Kidney (tissue), 22 donors: ENCODE measurements around the gene CHIT1. TPM values are rescaled to one million over a fixed set of nuclear protein-coding genes. Genes with fewer than 3 reads are reported as not detected.
A peak's percentile ranks its signal among the peaks of the same experiment; 100 is the strongest.

ENCODE experiments used
- DNase-seq, 5 donors: peaks; one replicate each; pipeline ENCODE4 v3.0.0-alpha.2; 2013 to 2020
- FAIRE-seq: peaks from 2 replicates; lab custom pipeline; 2012; peaks lifted over from hg19 to GRCh38; lab: Jason Lieb, UNC
- H3K27ac ChIP-seq, 2 donors: one replicate each; pipeline ENCODE4 v1.7.0; 2013; ENCODE audit warnings: low read depth in 2 of 2, low read length in 2 of 2, inconsistent platforms in 1 of 2
- H3K27me3 ChIP-seq: one replicate; pipeline ENCODE4 v1.7.1; 2013; ENCODE audit warnings: low read length, inconsistent platforms; ENCODE audit not compliant: control insufficient read depth, insufficient read depth
- H3K36me3 ChIP-seq, 3 donors: one replicate each; pipeline versions ENCODE4 v1.7.0 to v1.7.1; 2013; ENCODE audit warnings: low read length in 3 of 3, control low read depth in 1 of 3, inconsistent platforms in 1 of 3; ENCODE audit not compliant: insufficient read depth in 3 of 3, control insufficient read depth in 2 of 3
- H3K4me1 ChIP-seq, 3 donors: one replicate each; pipeline versions ENCODE4 v1.7.0 to v1.7.1; 2013; ENCODE audit warnings: low read length in 3 of 3, inconsistent platforms in 1 of 3, low read depth in 1 of 3; ENCODE audit not compliant: control insufficient read depth in 2 of 3, insufficient read depth in 2 of 3
- H3K4me3 ChIP-seq, 3 donors: one replicate each; pipeline versions ENCODE4 v1.7.0 to v1.8.1; 2013; ENCODE audit warnings: low read length in 3 of 3, control low read depth in 1 of 3, inconsistent platforms in 1 of 3
- H3K9ac ChIP-seq, 3 donors: one replicate each; pipeline versions ENCODE4 v1.7.0 to v1.7.1; 2013; ENCODE audit warnings: low read length in 3 of 3, control low read depth in 1 of 3, inconsistent platforms in 1 of 3
- H3K9me3 ChIP-seq, 3 donors: one replicate each; pipeline versions ENCODE4 v1.7.0 to v1.7.1; 2013; ENCODE audit warnings: low read length in 3 of 3, control low read depth in 1 of 3, inconsistent platforms in 1 of 3; ENCODE audit not compliant: control insufficient read depth in 2 of 3, insufficient read depth in 1 of 3
- CTCF ChIP-seq: IDR thresholded peaks from 3 replicates; pipeline ENCODE4 v1.5.1; 2012; ENCODE audit warnings: mild to moderate bottlenecking, moderate library complexity, borderline replicate concordance; ENCODE audit not compliant: insufficient read depth; ENCODE audit errors: extremely low read depth
- intact Hi-C: fragments of 100-400 bp; cut with DNase I; formaldehyde crosslinking; loops from one replicate; pipeline ENCODE4 v1.11.1; 2022
- long read RNA-seq, 10 donors: library from polyadenylated mRNA in 1 of 10; unstranded in 1 of 10; transcript quantifications; one replicate each; pipeline ENCODE4 v2.0.0 and lab custom pipeline, GENCODE V29; 2021 to 2026
- polyA plus RNA-seq: library from polyadenylated mRNA; stranded (reverse); fragments of 350-450 nt; fragmentation: Illumina TruSeq; extraction: RNeasy Lipid Tissue Mini Kit (QIAGEN cat#74804); gene quantifications from one replicate; pipeline ENCODE4 v1.2.3, GENCODE V29; 2014; ENCODE audit warnings: low read depth, low replicate concordance; ENCODE audit not compliant: insufficient read depth
- total RNA-seq: library from RNA; stranded (reverse); fragmentation: NEBNext Ultra II Directional; extraction: Animal tissue kit (Norgen Biotek cat#: 25700); gene quantifications from one replicate; pipeline ENCODE4 v1.2.1, GENCODE V29; 2021
- donor health status: control.
- donor health status: control.
- donor health status: control.
- donor health status: control.
- donor health status: control.
- donor health status: DM: yes; HTN: yes; CAD: no.
- donor health status: Normal renal cell carcinoma (clear cell type).

The CHIT1 gene
- 1.1 TPM for total RNA-seq
- not detected for polyA plus RNA-seq
- long read RNA-seq, donor 1, result 0 reads
- long read RNA-seq, donor 2, partial matches to known transcripts, result 26 of 26 reads
- long read RNA-seq, donor 2, other reads (novel, unspliced or antisense), result 0 of 26 reads
- long read RNA-seq, donor 3, result 0 reads
- long read RNA-seq, donor 4, result 0 reads
- long read RNA-seq, donor 5, result 0 reads
- long read RNA-seq, donor 6, result 0 reads
- long read RNA-seq, donor 7, result 0 reads
- long read RNA-seq, donor 8, result 0 reads
- long read RNA-seq, donor 9, result 0 reads
- long read RNA-seq, donor 10, result 0 reads

- no peaks in the 10 kb centered on the region for H3K36me3 ChIP-seq
- H3K9ac ChIP-seq, result no peak within 1 kb of the TSS
- DNase-seq, result no peak
- peaks cover 0 to 3% (median 0%) of the 10 kb centered on the region in 3 donors for H3K9me3 ChIP-seq
- no peak within 1 kb of the TSS for H3K27ac ChIP-seq
- H3K27me3 ChIP-seq, result no peaks in the 10 kb centered on the region
- intact Hi-C loops, result no loop called here
- H3K4me1 ChIP-seq, result no peaks in the 10 kb centered on the region
- TF ChIP-seq CTCF, result no peak
- no peak for FAIRE-seq
- H3K4me3 ChIP-seq, result no peak within 1 kb of the TSS
Observed at GRCh38 chr1:203229471-203230135, at the start of gene CHIT1. Gene CHIT1 (minus strand): TSS chr1:203229673. CDS start chr1:203229636, 37 bp downstream.

GRCh38 chr1:203278885-203279406, 49.5 kb upstream of the CHIT1 start:
- peak overlapping the region in 1 of 3 donors; percentile 0 for H3K9ac ChIP-seq
- H3K27me3 ChIP-seq, result no peaks in the 10 kb centered on the region
- no peak for TF ChIP-seq CTCF
- peak overlapping the region; percentile 63 to 92 for H3K27ac ChIP-seq
- no peaks in the 10 kb centered on the region for H3K9me3 ChIP-seq
- intact Hi-C loops, result loop anchor here (10.0 kb wide), 1 partner anchor 216 kb away; the partner anchor contains the start of gene OPTC
- DNase-seq, result no peak
- peaks cover 11 to 31% (median 22%) of the 10 kb centered on the region in 3 donors for H3K4me1 ChIP-seq
- no peak for FAIRE-seq
- H3K36me3 ChIP-seq, result no peaks in the 10 kb centered on the region
- peak overlapping the region in 1 of 3 donors; percentile 12 for H3K4me3 ChIP-seq

GRCh38 chr1:203278082-203278884, 48.8 kb upstream of the CHIT1 start:
- DNase-seq, result peak; percentile 67 to 96 (median 79)

More at GRCh38 chr1:203278082-203278884, 48.8 kb upstream of the CHIT1 start:
- H3K27ac ChIP-seq, result peak overlapping the region; percentile 63 to 92
- no peaks in the 10 kb centered on the region for H3K36me3 ChIP-seq
- no peak for FAIRE-seq
- H3K4me1 ChIP-seq, result peaks cover 11 to 36% (median 20%) of the 10 kb centered on the region in 3 donors
- no peak for TF ChIP-seq CTCF
- peak overlapping the region in 2 of 3 donors; percentile 36 to 44 for H3K9ac ChIP-seq
- H3K9me3 ChIP-seq, result no peaks in the 10 kb centered on the region
- intact Hi-C loops, result loop anchor here (10.0 kb wide), 1 partner anchor 217 kb away; the partner anchor contains the start of gene OPTC
- peak overlapping the region in 1 of 3 donors; percentile 12 for H3K4me3 ChIP-seq
- H3K27me3 ChIP-seq, result no peaks in the 10 kb centered on the region
